ENCODE results near the gene SPTAN1. TPM values are rescaled to one million over a fixed set of nuclear protein-coding genes. Genes with fewer than 3 reads are reported as not detected.

SPTAN1 gene
- total RNA-seq, result 484 and 510 TPM in 2 replicates

GRCh38 chr9:128552153-128552743, at the start of gene SPTAN1:
SPTAN1 (plus strand) TSS chr9:128552587; CDS start chr9:128566741, 14,154 bp downstream.

GRCh38 chr9:128504485-128505413, 47.6 kb upstream of the SPTAN1 start, which contains the start of gene GLE1:
GLE1 (plus strand) TSS chr9:128504719; CDS start chr9:128504806, 87 bp downstream.

GRCh38 chr9:128656416-128657343, 104.3 kb downstream of the SPTAN1 start, which contains the start of gene DYNC2I2:
DYNC2I2 (minus strand) TSS chr9:128656847; CDS start chr9:128656726, 121 bp downstream.

Other genes starting within 250 kb of the SPTAN1 start
- 24.1 and 31.8 TPM in 2 replicates for gene TRUB2, start 230.1 kb upstream of the SPTAN1 start, total RNA-seq
- 20.9 and 30.8 TPM in 2 replicates for gene COQ4, start 229.7 kb upstream of the SPTAN1 start, total RNA-seq
- 27.0 and 27.9 TPM in 2 replicates for gene SLC27A4, start 212.1 kb upstream of the SPTAN1 start, total RNA-seq
- 39.2 and 43.2 TPM in 2 replicates for gene URM1, start 181.2 kb upstream of the SPTAN1 start, total RNA-seq
- gene CERCAM, start 131.7 kb upstream of the SPTAN1 start, total RNA-seq, result 14.6 and 48.1 TPM in 2 replicates
- 45.7 and 46.6 TPM in 2 replicates for gene ODF2, start 96.6 kb upstream of the SPTAN1 start, total RNA-seq
- gene GLE1, start 47.9 kb upstream of the SPTAN1 start, total RNA-seq, result 21.5 and 21.8 TPM in 2 replicates
- 44.1 and 70.7 TPM in 2 replicates for gene DYNC2I2, start 104.3 kb downstream of the SPTAN1 start, total RNA-seq
- 746 and 844 TPM in 2 replicates for gene SET, start 136.6 kb downstream of the SPTAN1 start, total RNA-seq
- gene PKN3, start 149.9 kb downstream of the SPTAN1 start, total RNA-seq, result 16.6 and 18.5 TPM in 2 replicates
- gene ZDHHC12, start 171.5 kb downstream of the SPTAN1 start, total RNA-seq, result 29.4 and 31.9 TPM in 2 replicates
- 8.6 and 12.7 TPM in 2 replicates for gene ZER1, start 219.3 kb downstream of the SPTAN1 start, total RNA-seq
- 11.7 and 14.0 TPM in 2 replicates for gene TBC1D13, start 234.7 kb downstream of the SPTAN1 start, total RNA-seq